Activated naive CD8-positive, alpha-beta T cell treated with anti-CD3 and anti-CD28 coated beads, Interleukin-2, amount 50 U/mL, for 24 hours (primary cell): ENCODE data around the gene ARID3A.
A peak's percentile ranks its signal among the peaks of the same experiment; 100 is the strongest.

Experiments
- ATAC-seq: fragments of 150-1000 bp; cut with Tn5 transposase; one replicate; pipeline ENCODE4 v1.10.0; 2021
- DNase-seq: peaks from one replicate; pipeline ENCODE4 v3.0.0; 2021
- H3K27ac Mint-ChIP-seq: one replicate; pipeline ENCODE4 v1.8.0; 2021; ENCODE audit warnings: mild to moderate bottlenecking, mixed read lengths
- H3K27me3 Mint-ChIP-seq: one replicate; pipeline ENCODE4 v1.8.0; 2021; ENCODE audit warnings: mixed read lengths
- H3K36me3 Mint-ChIP-seq: one replicate; pipeline ENCODE4 v1.8.0; 2021; ENCODE audit warnings: low read depth, mixed read lengths
- H3K4me1 Mint-ChIP-seq: one replicate; pipeline ENCODE4 v1.8.0; 2021; ENCODE audit warnings: mixed read lengths
- H3K4me3 Mint-ChIP-seq: one replicate; pipeline ENCODE4 v1.8.0; 2021; ENCODE audit warnings: mild to moderate bottlenecking, moderate library complexity, mixed read lengths
- H3K9me3 Mint-ChIP-seq: one replicate; pipeline ENCODE4 v1.8.0; 2021; ENCODE audit warnings: mixed read lengths

Gene ARID3A

GRCh38 chr19:940591-941291, 14.9 kb downstream of the ARID3A start:
- Mint-ChIP-seq H3K36me3 (no peaks in the 10 kb centered on the region), H3K27ac (peak overlapping the region; percentile 47), H3K4me3 (peak overlapping the region; percentile 66), H3K4me1 (peaks cover 28% of the 10 kb centered on the region), H3K9me3 (no peaks in the 10 kb centered on the region), H3K27me3 (peaks cover 2% of the 10 kb centered on the region)
- DNase-seq = peak; percentile 67
- peak; percentile 51 for ATAC-seq

GRCh38 chr19:941292-942132, 15.7 kb downstream of the ARID3A start:
- H3K36me3 Mint-ChIP-seq = no peaks in the 10 kb centered on the region
- H3K4me1 Mint-ChIP-seq = peaks cover 28% of the 10 kb centered on the region
- ATAC-seq (no peak), DNase-seq (no peak)
- H3K27me3 Mint-ChIP-seq = peaks cover 2% of the 10 kb centered on the region
- H3K4me3 Mint-ChIP-seq = peak overlapping the region; percentile 62
- H3K9me3 Mint-ChIP-seq = no peaks in the 10 kb centered on the region
- peak overlapping the region; percentile 10 for H3K27ac Mint-ChIP-seq

- Mint-ChIP-seq H3K27ac (no peak overlapping the region), H3K9me3 (no peaks in the 10 kb centered on the region), H3K4me1 (peaks cover 24% of the 10 kb centered on the region), H3K4me3 (no peak overlapping the region), H3K27me3 (peaks cover 2% of the 10 kb centered on the region), H3K36me3 (no peaks in the 10 kb centered on the region)
- DNase-seq (no peak), ATAC-seq (no peak)
These were observed 16.4 kb downstream of the ARID3A start for GRCh38 chr19:942133-942645.

GRCh38 chr19:943551-944170, 17.8 kb downstream of the ARID3A start:
- Mint-ChIP-seq H3K27ac (no peak overlapping the region), H3K36me3 (no peaks in the 10 kb centered on the region), H3K27me3 (no peaks in the 10 kb centered on the region), H3K9me3 (no peaks in the 10 kb centered on the region), H3K4me1 (peaks cover 12% of the 10 kb centered on the region), H3K4me3 (no peak overlapping the region)
- no peak for DNase-seq
- ATAC-seq = no peak

- Mint-ChIP-seq H3K36me3 (no peaks in the 10 kb centered on the region), H3K27me3 (no peaks in the 10 kb centered on the region), H3K9me3 (no peaks in the 10 kb centered on the region), H3K27ac (no peak overlapping the region), H3K4me1 (peaks cover 12% of the 10 kb centered on the region), H3K4me3 (no peak overlapping the region)
- no peak for ATAC-seq
- no peak for DNase-seq
These were observed 18.3 kb downstream of the ARID3A start for GRCh38 chr19:944171-944567.

DNA sequence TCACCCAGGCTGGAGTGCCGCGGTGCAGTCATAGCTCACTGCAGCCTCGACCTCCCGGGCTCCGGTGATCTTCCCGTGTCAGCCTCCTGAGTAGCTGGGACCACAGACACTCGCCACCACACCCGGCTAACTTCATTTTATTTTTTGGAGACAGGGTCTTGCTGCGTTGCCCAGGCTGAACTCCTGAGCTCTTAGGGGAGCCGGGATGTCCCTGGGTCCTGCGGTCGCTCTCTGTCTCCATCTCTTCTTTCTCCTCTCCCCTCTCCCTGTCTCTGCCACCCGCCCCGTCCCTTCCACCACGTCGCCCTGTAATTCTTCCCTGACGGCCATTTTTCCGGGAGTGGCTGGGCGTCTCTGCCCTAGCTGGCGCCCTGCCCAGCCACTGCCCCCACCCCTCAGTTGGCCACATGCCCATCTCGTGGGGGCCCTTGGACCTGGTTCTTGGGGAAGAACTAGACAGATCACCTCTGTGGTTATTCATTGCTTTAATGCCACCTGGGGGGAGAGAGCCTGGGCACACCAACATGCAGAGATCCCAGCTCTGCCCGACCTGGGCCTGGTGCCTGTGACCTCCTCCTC, 18.9 kb downstream of the ARID3A start:
- no peaks in the 10 kb centered on the region for H3K36me3 Mint-ChIP-seq
- no peaks in the 10 kb centered on the region for H3K27me3 Mint-ChIP-seq
- ATAC-seq (no peak), DNase-seq (no peak)
- peaks cover 12% of the 10 kb centered on the region for H3K4me1 Mint-ChIP-seq
- no peak overlapping the region for H3K4me3 Mint-ChIP-seq
- H3K9me3 Mint-ChIP-seq = no peaks in the 10 kb centered on the region
- no peak overlapping the region for H3K27ac Mint-ChIP-seq

- Mint-ChIP-seq H3K27me3 (no peaks in the 10 kb centered on the region), H3K4me3 (no peak overlapping the region), H3K9me3 (no peaks in the 10 kb centered on the region), H3K27ac (no peak overlapping the region), H3K4me1 (peaks cover 7% of the 10 kb centered on the region), H3K36me3 (no peaks in the 10 kb centered on the region)
- DNase-seq (no peak), ATAC-seq (no peak)
These were observed 19.8 kb downstream of the ARID3A start for GRCh38 chr19:945401-946252.

DNA sequence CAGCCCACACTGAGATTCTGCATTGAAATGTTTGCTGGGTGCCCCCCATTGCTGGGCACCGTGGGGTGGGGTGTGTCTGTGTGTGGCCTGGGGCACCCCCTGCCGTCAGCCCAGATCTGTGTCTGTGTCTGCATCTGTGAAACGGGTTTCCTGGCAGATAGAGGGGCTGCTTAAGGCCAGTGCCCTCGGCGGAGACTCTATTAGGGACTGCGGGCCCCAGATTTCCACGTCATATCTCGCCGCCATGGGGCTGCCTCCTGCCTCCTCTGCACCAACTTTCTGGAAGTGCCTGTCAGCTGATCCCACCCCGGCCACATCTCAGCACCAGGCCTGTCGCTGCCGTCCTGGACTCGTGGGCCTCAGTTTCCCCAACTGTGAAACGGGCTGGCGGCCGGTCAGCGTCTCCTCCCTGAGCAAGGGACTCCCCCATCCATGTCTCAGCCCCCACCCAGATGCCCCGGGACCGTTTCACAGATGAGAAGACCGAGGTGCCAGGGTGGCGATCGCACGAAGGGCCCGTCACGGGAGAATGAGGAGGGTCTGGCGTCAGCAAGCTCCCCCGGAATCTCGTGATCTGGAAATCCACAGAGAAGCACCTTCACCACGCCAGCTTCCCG, 21.4 kb downstream of the ARID3A start:
- Mint-ChIP-seq H3K9me3 (no peaks in the 10 kb centered on the region), H3K27ac (no peak overlapping the region), H3K27me3 (no peaks in the 10 kb centered on the region), H3K36me3 (no peaks in the 10 kb centered on the region), H3K4me3 (no peak overlapping the region), H3K4me1 (peaks cover 3% of the 10 kb centered on the region)
- ATAC-seq = no peak
- DNase-seq = no peak

GRCh38 chr19:947707-948539, 22.1 kb downstream of the ARID3A start:
- Mint-ChIP-seq H3K36me3 (no peaks in the 10 kb centered on the region), H3K27ac (no peak overlapping the region), H3K27me3 (no peaks in the 10 kb centered on the region), H3K9me3 (no peaks in the 10 kb centered on the region), H3K4me1 (peaks cover 6% of the 10 kb centered on the region), H3K4me3 (no peak overlapping the region)
- peak; percentile 51 for ATAC-seq
- DNase-seq = peak; percentile 34

GRCh38 chr19:948842-949496, 23.1 kb downstream of the ARID3A start:
- Mint-ChIP-seq H3K36me3 (no peaks in the 10 kb centered on the region), H3K27ac (no peak overlapping the region), H3K27me3 (no peaks in the 10 kb centered on the region), H3K9me3 (no peaks in the 10 kb centered on the region), H3K4me1 (peaks cover 14% of the 10 kb centered on the region), H3K4me3 (no peak overlapping the region)
- ATAC-seq (no peak), DNase-seq (no peak)

- Mint-ChIP-seq H3K27ac (no peak overlapping the region), H3K4me3 (no peak overlapping the region), H3K36me3 (no peaks in the 10 kb centered on the region), H3K27me3 (no peaks in the 10 kb centered on the region), H3K4me1 (peaks cover 14% of the 10 kb centered on the region), H3K9me3 (no peaks in the 10 kb centered on the region)
- DNase-seq = no peak
- ATAC-seq = no peak
These were observed 24.7 kb downstream of the ARID3A start for GRCh38 chr19:950352-951066.

- ATAC-seq (no peak), DNase-seq (no peak)
- Mint-ChIP-seq H3K36me3 (no peaks in the 10 kb centered on the region), H3K27me3 (no peaks in the 10 kb centered on the region), H3K4me3 (no peak overlapping the region), H3K4me1 (peaks cover 14% of the 10 kb centered on the region), H3K27ac (no peak overlapping the region), H3K9me3 (no peaks in the 10 kb centered on the region)
These were observed 26.3 kb downstream of the ARID3A start for GRCh38 chr19:952049-952679.
